Measurements from ENCODE around the gene DNAH6.

- no peak for TF ChIP-seq CTCF (conservative IDR thresholded peaks at IDR 0.05; ENCODE audit: low read depth, low read length)
- no peak for TF ChIP-seq EZH2 (IDR thresholded peaks at IDR 0.05; ENCODE audit: borderline replicate concordance, low read depth, low read length, poor library complexity, severe bottlenecking)
These were observed 29.7 kb upstream of the DNAH6 start for GRCh38 chr2:84486441-84487115.
